Stimulated activated CD4-positive, alpha-beta T cell treated with anti-CD3 and anti-CD28 coated beads, Interleukin-1b, Interleukin-23, amount 100 ng/mL, for 48 hours (primary cell): ENCODE results near the gene B4GAT1.
"Not testable (repeated sequence)": the region's sequence is repeated elsewhere in the genome, so short reads cannot be mapped to it uniquely, and the experiment has no call there.

Source experiments
- DNase-seq: peaks from one replicate; pipeline ENCODE4 v3.0.0-alpha.2; 2020

B4GAT1 gene

GRCh38 chr11:66362481-66363147, 15.2 kb upstream of the B4GAT1 start:
- no peak for DNase-seq

DNA sequence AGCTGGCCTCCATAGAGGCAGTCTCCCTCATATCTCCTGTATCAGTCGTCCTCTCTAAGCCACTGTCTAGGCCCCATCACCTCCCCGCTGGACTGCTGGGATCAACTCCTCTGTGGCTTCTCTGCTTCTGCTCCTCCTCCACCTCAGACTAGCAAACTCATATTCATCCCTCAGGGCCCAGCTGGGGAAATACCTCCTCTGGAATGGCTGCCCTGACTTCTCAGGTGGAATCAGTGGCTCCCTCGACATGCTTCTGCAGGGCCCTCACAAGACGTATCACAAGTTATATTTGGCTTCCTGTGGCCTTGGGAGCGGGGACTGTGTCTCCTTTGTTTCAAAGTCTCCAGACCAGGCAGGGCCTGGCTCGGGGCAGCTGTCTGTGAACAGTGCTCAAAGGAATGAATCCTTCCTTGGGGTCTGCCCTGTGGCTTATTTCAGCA, 14.1 kb upstream of the B4GAT1 start:
- DNase-seq: no peak

DNA sequence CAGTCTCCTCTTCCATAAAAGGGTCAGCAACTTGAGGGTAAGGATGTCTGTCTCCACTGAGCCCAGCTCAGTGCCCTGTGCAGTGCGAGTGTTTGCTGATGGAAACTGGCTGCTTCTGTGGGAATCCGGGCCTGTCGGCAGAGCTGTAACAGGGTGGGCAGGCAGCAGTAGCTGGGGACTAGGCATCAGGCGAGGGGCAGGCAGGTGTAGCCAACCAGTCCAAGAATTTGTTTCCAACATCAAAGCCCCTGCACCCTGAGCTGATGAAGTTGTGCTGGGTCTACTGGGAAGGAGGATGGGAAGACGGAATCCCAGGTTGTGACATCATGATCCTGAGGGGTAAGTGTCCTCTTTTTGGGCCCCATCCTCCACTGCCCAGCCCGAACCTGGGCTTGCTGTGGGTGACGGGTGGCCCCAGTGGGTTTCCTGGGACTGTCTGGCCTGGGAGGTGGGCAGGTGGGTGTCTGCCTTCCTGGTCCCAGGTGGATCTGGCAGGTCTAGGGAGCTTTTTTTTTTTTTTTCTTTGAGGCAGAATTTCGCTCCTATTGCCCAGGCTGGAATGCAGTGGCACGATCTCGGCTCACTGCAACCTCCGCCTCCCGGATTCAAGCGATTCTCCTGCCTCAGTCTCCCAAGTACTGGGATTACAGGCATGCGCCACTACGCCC, 13.1 kb upstream of the B4GAT1 start:
- no peak for DNase-seq

GRCh38 chr11:66359662-66360087, 12.2 kb upstream of the B4GAT1 start:
- no peak for DNase-seq

GRCh38 chr11:66350560-66351235, 3.3 kb upstream of the B4GAT1 start:
- DNase-seq: not testable (repeated sequence)

DNA sequence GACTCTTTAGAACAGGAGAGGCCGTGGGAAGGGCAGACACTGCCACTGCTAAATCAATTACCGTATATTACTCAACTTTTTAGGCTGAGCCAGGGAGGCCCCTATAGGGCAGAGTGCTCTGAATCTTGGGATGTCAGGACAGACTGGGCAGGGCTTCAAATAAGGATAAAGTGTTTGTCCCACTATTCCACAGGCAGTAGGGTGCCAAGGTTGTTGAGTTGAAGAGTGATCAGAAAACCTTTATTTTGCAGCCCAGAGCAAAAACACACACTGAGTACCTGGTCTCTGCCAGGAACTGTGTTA, 1.6 kb upstream of the B4GAT1 start:
- no peak for DNase-seq

DNA sequence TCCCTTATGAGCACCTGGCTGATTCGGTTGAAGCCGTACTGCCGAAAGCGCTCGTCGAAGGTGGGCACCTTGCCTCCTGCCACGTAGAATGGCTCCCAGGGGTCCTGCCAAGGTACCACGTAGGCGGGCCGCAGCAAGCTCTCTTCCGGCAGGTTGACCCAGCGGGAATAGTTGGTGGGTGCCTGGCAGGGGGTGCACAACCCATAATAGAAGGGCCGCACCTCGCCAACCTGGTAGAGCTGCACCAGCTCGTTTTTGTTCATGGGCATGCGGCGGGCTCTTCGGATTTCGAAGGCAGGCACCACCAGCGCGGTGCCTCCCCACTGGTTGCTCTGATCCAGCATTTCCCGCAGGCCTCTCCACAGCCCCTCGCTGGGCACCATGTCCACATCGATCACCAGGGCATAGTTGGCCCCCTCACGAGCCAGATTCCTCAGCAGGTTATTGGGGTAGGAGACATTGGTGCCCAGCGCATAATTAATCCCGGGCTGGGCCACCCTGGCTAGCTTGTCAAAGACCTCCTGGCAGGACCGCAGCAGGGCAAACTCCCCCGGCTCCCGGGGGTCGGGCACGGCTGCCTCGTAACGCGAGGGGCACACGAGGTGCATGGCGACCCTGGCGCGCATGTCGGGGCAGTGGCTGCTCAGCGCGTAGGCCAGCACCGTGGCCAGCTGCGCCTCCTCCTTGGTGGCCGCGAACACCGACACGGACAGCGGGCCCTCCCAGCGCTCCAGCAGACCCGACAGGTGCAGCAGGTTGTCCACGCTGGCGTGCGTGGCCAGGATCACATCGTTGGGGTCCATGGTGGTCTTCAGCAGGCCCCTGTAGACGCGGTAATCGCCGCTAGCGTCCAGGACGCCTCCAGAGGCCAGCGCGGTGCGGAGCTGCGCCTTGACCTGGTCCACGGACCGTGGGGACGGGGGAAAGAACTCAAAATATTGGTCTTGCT, 679 bp downstream of the B4GAT1 start:
- DNase-seq: no peak

- no peak for DNase-seq
Measured at GRCh38 chr11:66345316-66345649, 2.1 kb downstream of the B4GAT1 start.

DNA sequence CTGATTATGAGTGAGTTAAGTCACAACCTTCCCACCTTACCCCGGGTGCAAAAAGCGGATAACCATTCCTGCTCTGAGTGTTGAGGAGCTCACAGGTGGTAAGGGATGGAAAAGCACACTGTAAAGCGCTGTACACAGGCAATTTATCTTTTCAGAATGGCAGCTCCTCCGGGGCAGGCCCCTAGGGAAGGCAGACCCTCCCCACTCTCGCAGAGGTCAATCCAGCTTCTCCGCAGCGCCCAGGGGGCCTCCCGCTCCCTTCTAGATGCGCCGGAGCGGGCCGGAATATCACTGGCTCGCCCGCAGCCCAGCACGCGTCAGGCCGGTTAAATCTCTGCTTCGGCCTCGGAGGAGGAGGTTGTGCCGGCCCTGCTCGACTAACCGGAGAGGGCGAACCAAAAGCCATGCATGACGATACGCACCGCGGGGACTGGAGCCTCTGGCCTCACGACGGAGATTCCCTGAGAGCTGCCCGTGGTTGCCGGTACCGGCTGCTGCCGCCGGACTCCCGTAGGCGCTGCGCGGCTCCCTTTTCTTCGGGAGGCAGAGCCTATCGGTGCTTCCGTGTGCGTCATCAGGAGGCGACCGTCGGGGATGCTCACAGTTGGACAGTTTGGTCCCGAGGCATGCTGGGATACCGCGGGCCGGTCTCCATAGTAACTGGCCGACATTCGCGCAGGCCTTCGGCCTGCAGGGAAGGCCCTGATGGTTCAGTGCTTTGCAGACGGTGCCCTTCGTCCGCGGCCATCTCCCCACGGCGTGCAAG, 2.7 kb downstream of the B4GAT1 start, which contains the start of gene BRMS1:
BRMS1 (minus strand) TSS at position 555 of the 766 bp plus-strand sequence. CDS start 2,870 bp downstream, outside the sequence.
- DNase-seq: peak; percentile 95

- no peak for DNase-seq
Measured at GRCh38 chr11:66343176-66343575, 4.3 kb downstream of the B4GAT1 start.

GRCh38 chr11:66341502-66342126, 5.8 kb downstream of the B4GAT1 start:
- DNase-seq: no peak

GRCh38 chr11:66340596-66341501, 6.6 kb downstream of the B4GAT1 start:
- no peak for DNase-seq

- no peak for DNase-seq
Measured at GRCh38 chr11:66339686-66340483, 7.5 kb downstream of the B4GAT1 start.

DNA sequence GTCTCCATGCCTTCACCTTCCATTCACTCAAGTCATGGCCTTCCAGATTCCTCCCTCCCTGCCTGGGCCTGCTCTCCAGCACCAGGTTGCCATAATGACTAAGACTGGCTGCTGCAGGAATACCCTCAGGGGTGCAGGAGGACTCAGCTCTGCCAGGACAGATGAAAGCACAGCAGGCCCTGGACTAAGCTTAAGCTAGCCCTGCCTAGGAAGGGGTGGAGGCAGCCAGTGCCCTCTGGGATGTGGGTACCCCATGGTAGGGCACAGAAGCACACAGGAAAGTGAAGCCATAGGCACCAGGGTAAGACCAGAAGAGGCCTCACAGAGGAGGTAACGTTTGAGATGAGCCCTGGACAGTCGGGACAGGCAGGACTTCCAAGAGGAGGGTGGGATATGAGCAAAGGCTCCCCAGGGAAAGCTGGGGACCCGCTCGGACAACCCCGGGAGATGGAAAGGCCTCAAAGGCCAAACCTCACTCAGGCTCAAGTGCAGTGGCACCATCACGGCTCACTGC, 8.2 kb downstream of the B4GAT1 start:
- DNase-seq: no peak

DNA sequence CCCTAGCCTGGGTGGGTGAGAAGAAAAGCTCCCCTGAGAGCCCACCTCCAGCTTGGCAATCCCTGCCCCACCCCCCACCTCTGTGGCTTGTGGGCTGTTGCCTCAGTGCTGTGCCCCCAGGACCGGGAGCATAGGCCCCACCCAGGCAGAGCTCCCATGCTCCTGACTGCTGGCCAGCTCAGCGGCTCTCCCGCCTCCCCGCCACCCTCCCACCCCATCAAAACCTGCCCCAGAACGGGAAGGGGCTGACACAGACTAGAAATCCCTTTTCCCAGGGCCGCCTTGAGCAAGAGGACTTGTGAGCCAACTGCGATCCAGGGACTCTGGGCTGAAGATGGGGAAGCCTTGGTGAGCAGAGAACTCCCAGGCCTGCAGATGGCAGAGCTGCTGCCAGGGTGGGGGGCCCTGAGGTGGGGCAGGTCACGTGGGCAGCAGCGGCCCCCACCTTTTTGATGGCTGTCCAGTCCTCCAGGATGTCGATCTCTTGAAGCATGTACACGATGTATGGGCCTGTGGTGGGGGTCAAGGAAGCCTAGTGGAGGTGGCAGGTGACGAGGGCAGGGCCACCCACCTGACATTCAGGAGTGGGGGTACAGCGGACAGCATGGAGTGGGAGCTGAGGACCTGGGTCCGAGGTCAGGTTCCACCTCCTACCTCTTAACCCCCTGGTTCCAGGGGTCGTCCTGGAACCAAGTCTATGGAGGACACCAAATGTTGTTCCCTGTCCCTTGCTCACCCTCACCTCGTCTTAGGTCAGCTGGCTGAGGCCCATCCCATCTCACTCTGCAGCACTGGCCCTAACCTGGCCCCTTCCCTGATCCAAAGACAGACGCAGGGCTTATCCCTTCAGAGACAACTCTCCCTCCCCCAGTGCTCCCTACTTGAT, 8.9 kb downstream of the B4GAT1 start:
- no peak for DNase-seq

DNA sequence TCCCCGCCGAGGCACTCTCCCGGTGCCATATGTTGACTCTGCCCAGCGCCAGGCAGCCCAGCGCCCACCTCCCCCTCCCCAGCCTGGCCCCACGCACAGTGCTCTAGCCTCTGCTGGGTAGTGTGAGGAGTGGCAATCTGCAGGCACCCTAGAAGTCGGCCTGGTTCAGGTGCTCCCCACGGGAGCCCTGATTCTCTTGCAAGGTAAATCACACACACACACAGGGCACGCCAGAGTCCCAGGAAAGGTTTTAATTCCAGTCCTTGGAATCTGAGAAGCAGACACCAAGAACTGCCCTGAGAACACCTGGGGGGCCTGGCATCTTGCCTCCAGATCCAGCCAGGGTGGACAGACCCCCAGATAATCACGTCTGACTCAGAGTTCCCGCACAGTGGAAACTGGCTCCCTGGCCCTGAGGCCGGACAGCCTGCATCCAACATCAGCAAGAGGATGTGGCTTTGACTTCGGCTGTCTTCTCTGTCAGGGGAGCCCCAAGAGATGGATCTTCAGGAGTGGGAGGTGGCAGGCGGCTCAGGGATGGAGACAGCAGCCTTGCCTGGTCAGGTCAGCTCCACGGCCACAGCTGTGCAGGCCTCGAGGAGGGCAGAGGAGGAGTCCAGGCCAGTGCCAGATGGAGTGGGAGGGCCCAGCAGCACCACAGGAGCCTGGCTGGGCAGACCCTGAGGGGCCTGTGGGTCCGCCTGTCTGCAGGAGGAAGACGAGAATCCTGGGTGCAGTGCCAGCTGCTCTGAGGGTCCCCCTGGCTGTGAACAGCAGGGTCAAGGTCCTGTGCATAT, 10.1 kb downstream of the B4GAT1 start:
- DNase-seq: no peak

- DNase-seq: peak; percentile 70
Measured at GRCh38 chr11:66336234-66337102, 11.0 kb downstream of the B4GAT1 start, which contains the start of gene RIN1. RIN1 (minus strand) TSS chr11:66336434; CDS start chr11:66336402, 32 bp downstream.
